ENCODE data around the gene PROX1.

PROX1 gene

GRCh38 chr1:213986020-213986924 lies 1.5 kb upstream of the PROX1 start:
- no peak overlapping the region for H2AK5ac ChIP-seq (ENCODE audit: low read length)
- H4K91ac ChIP-seq (ENCODE audit: low read depth, low read length), result no peak overlapping the region
- no peak overlapping the region for H3K4ac ChIP-seq (ENCODE audit: low read depth, low read length)
- DNase-seq, result no peak
- no peaks in the 10 kb centered on the region for H3K36me3 ChIP-seq (ENCODE audit: control insufficient read depth in 1 of 2, insufficient read depth in 2 of 2, low read length in 2 of 2)
- peaks cover 22 to 36% of the 10 kb centered on the region in 2 experiments for H3K4me1 ChIP-seq (ENCODE audit: control insufficient read depth in 1 of 2, insufficient read depth in 2 of 2, low read length in 2 of 2)
- H2BK5ac ChIP-seq (ENCODE audit: low read depth, low read length, poor library complexity), result no peak overlapping the region
- no peak overlapping the region for H3K27ac ChIP-seq (ENCODE audit: low read depth, low read length)
- no peak overlapping the region for H4K12ac ChIP-seq (ENCODE audit: low read depth, low read length)
- H2BK12ac ChIP-seq (ENCODE audit: low read length), result no peak overlapping the region
- no peak overlapping the region for H3K4me2 ChIP-seq (ENCODE audit: low read length)
- H2BK120ac ChIP-seq (ENCODE audit: insufficient read depth, low read length, poor library complexity), result no peak overlapping the region
- H3K4me3 ChIP-seq (ENCODE audit: low read depth, low read length), result no peak overlapping the region
- H3K9me3 ChIP-seq (ENCODE audit: insufficient read depth, low read depth, low read length), result peaks cover 2% of the 10 kb centered on the region
- H2AFZ ChIP-seq (ENCODE audit: insufficient read depth, low read length, poor library complexity), result no peak overlapping the region
- no peak overlapping the region for H4K8ac ChIP-seq (ENCODE audit: low read depth, low read length)
- no peak overlapping the region for H3K14ac ChIP-seq (ENCODE audit: low read length)
- H3K23ac ChIP-seq (ENCODE audit: low read length), result no peak overlapping the region
- no peak overlapping the region for H3K9ac ChIP-seq (ENCODE audit: low read length)
- no peak overlapping the region for H3K18ac ChIP-seq (ENCODE audit: low read length)
- peaks cover 53% of the 10 kb centered on the region for H3K27me3 ChIP-seq (ENCODE audit: insufficient read depth, low read length)
- no CpG with 5 or more reads among the region's 31 CpGs for WGBS (ENCODE audit: extremely low coverage, insufficient coverage, insufficient read length)
- H3K79me1 ChIP-seq (ENCODE audit: low read length), result peaks cover 1% of the 10 kb centered on the region
- H3K79me2 ChIP-seq (ENCODE audit: control insufficient read depth, insufficient read depth, low read length, poor library complexity), result no peaks in the 10 kb centered on the region

- no peak overlapping the region for H3K4ac ChIP-seq (ENCODE audit: low read depth, low read length)
- peaks cover 48% of the 10 kb centered on the region for H3K27me3 ChIP-seq (ENCODE audit: insufficient read depth, low read length)
- H3K79me2 ChIP-seq (ENCODE audit: control insufficient read depth, insufficient read depth, low read length, poor library complexity), result no peaks in the 10 kb centered on the region
- H2AK5ac ChIP-seq (ENCODE audit: low read length), result no peak overlapping the region
- H3K4me2 ChIP-seq (ENCODE audit: low read length), result peak overlapping the region; percentile 74
- no peak overlapping the region for H3K9ac ChIP-seq (ENCODE audit: low read length)
- H4K8ac ChIP-seq (ENCODE audit: low read depth, low read length), result no peak overlapping the region
- H3K23ac ChIP-seq (ENCODE audit: low read length), result no peak overlapping the region
- H3K14ac ChIP-seq (ENCODE audit: low read length), result no peak overlapping the region
- H4K91ac ChIP-seq (ENCODE audit: low read depth, low read length), result no peak overlapping the region
- no peak overlapping the region for H4K12ac ChIP-seq (ENCODE audit: low read depth, low read length)
- H3K9me3 ChIP-seq (ENCODE audit: insufficient read depth, low read depth, low read length), result peaks cover 2% of the 10 kb centered on the region
- no peaks in the 10 kb centered on the region for H3K36me3 ChIP-seq (ENCODE audit: control insufficient read depth in 1 of 2, insufficient read depth in 2 of 2, low read length in 2 of 2)
- no peak overlapping the region for H2AFZ ChIP-seq (ENCODE audit: insufficient read depth, low read length, poor library complexity)
- no CpG with 5 or more reads among the region's 6 CpGs for WGBS (ENCODE audit: extremely low coverage, insufficient coverage, insufficient read length)
- no peak overlapping the region for H3K18ac ChIP-seq (ENCODE audit: low read length)
- no peak overlapping the region for H2BK120ac ChIP-seq (ENCODE audit: insufficient read depth, low read length, poor library complexity)
- no peak overlapping the region for H3K27ac ChIP-seq (ENCODE audit: low read depth, low read length)
- peaks cover 22 to 36% of the 10 kb centered on the region in 2 experiments for H3K4me1 ChIP-seq (ENCODE audit: control insufficient read depth in 1 of 2, insufficient read depth in 2 of 2, low read length in 2 of 2)
- no peak for DNase-seq
- peaks cover 1% of the 10 kb centered on the region for H3K79me1 ChIP-seq (ENCODE audit: low read length)
- H2BK12ac ChIP-seq (ENCODE audit: low read length), result no peak overlapping the region
- no peak overlapping the region for H3K4me3 ChIP-seq (ENCODE audit: low read depth, low read length)
- H2BK5ac ChIP-seq (ENCODE audit: low read depth, low read length, poor library complexity), result no peak overlapping the region
These were observed 885 bp upstream of the PROX1 start for GRCh38 chr1:213986925-213987250.

- H3K23ac ChIP-seq (ENCODE audit: low read length), result no peak overlapping the region
- H2BK5ac ChIP-seq (ENCODE audit: low read depth, low read length, poor library complexity), result no peak overlapping the region
- H3K9me3 ChIP-seq (ENCODE audit: insufficient read depth, low read depth, low read length), result peaks cover 2% of the 10 kb centered on the region
- H3K4me3 ChIP-seq (ENCODE audit: low read depth, low read length), result peak overlapping the region; percentile 61
- H2AK5ac ChIP-seq (ENCODE audit: low read length), result no peak overlapping the region
- peaks cover 22 to 35% of the 10 kb centered on the region in 2 experiments for H3K4me1 ChIP-seq (ENCODE audit: control insufficient read depth in 1 of 2, insufficient read depth in 2 of 2, low read length in 2 of 2)
- no peak overlapping the region for H3K18ac ChIP-seq (ENCODE audit: low read length)
- no peak overlapping the region for H4K12ac ChIP-seq (ENCODE audit: low read depth, low read length)
- H3K4ac ChIP-seq (ENCODE audit: low read depth, low read length), result no peak overlapping the region
- DNase-seq, result peak; percentile 54
- no peak overlapping the region for H2BK120ac ChIP-seq (ENCODE audit: insufficient read depth, low read length, poor library complexity)
- no peak overlapping the region for H3K9ac ChIP-seq (ENCODE audit: low read length)
- H4K8ac ChIP-seq (ENCODE audit: low read depth, low read length), result no peak overlapping the region
- peaks cover 43% of the 10 kb centered on the region for H3K27me3 ChIP-seq (ENCODE audit: insufficient read depth, low read length)
- H3K79me2 ChIP-seq (ENCODE audit: control insufficient read depth, insufficient read depth, low read length, poor library complexity), result no peaks in the 10 kb centered on the region
- no CpG with 5 or more reads among the region's 35 CpGs for WGBS (ENCODE audit: extremely low coverage, insufficient coverage, insufficient read length)
- H3K27ac ChIP-seq (ENCODE audit: low read depth, low read length), result no peak overlapping the region
- H3K79me1 ChIP-seq (ENCODE audit: low read length), result peaks cover 1% of the 10 kb centered on the region
- no peak overlapping the region for H2AFZ ChIP-seq (ENCODE audit: insufficient read depth, low read length, poor library complexity)
- H3K36me3 ChIP-seq (ENCODE audit: control insufficient read depth in 1 of 2, insufficient read depth in 2 of 2, low read length in 2 of 2), result no peaks in the 10 kb centered on the region
- no peak overlapping the region for H3K14ac ChIP-seq (ENCODE audit: low read length)
- H4K91ac ChIP-seq (ENCODE audit: low read depth, low read length), result no peak overlapping the region
- H2BK12ac ChIP-seq (ENCODE audit: low read length), result no peak overlapping the region
- peak overlapping the region; percentile 76 for H3K4me2 ChIP-seq (ENCODE audit: low read length)
These were observed 299 bp upstream of the PROX1 start for GRCh38 chr1:213987422-213987926.

- peak in 1 of 2 donors; percentile 11 for DNase-seq
- Histone ChIP-seq H3K18ac (ENCODE audit: low read length) (no peak overlapping the region), H2BK12ac (ENCODE audit: low read length) (no peak overlapping the region), H3K27me3 (ENCODE audit: insufficient read depth, low read length) (peaks cover 32% of the 10 kb centered on the region), H3K9me3 (ENCODE audit: insufficient read depth, low read depth, low read length) (no peaks in the 10 kb centered on the region), H3K4me1 (ENCODE audit: control insufficient read depth in 1 of 2, insufficient read depth in 2 of 2, low read length in 2 of 2) (peaks cover 14 to 26% of the 10 kb centered on the region in 2 experiments), H3K79me1 (ENCODE audit: low read length) (peaks cover 1% of the 10 kb centered on the region), H3K36me3 (ENCODE audit: control insufficient read depth in 1 of 2, insufficient read depth in 2 of 2, low read length in 2 of 2) (no peaks in the 10 kb centered on the region), H4K8ac (ENCODE audit: low read depth, low read length) (no peak overlapping the region), H2BK120ac (ENCODE audit: insufficient read depth, low read length, poor library complexity) (no peak overlapping the region), H3K14ac (ENCODE audit: low read length) (no peak overlapping the region), H3K9ac (ENCODE audit: low read length) (no peak overlapping the region), H3K4ac (ENCODE audit: low read depth, low read length) (no peak overlapping the region), H2AK5ac (ENCODE audit: low read length) (no peak overlapping the region), H3K4me3 (ENCODE audit: low read depth, low read length) (peak overlapping the region; percentile 59), H3K79me2 (ENCODE audit: control insufficient read depth, insufficient read depth, low read length, poor library complexity) (no peaks in the 10 kb centered on the region), H4K12ac (ENCODE audit: low read depth, low read length) (no peak overlapping the region), H4K91ac (ENCODE audit: low read depth, low read length) (no peak overlapping the region), H3K23ac (ENCODE audit: low read length) (no peak overlapping the region), H3K4me2 (ENCODE audit: low read length) (peak overlapping the region; percentile 76), H2AFZ (ENCODE audit: insufficient read depth, low read length, poor library complexity) (peak overlapping the region; percentile 2), H2BK5ac (ENCODE audit: low read depth, low read length, poor library complexity) (no peak overlapping the region), H3K27ac (ENCODE audit: low read depth, low read length) (no peak overlapping the region)
- no CpG with 5 or more reads among the region's 17 CpGs for WGBS (ENCODE audit: extremely low coverage, insufficient coverage, insufficient read length)
These were observed 781 bp downstream of the PROX1 start for GRCh38 chr1:213988507-213989001.

Data from trophoblast cell (in vitro differentiated cells and primary cell).